SW480 (cell line): ENCODE results near the gene PSD.

Experiments used
- DNase-seq: peaks from one replicate; pipeline ENCODE4 v3.0.0-alpha.2; 2016; ENCODE audit warnings: low spot score

PSD gene

DNA sequence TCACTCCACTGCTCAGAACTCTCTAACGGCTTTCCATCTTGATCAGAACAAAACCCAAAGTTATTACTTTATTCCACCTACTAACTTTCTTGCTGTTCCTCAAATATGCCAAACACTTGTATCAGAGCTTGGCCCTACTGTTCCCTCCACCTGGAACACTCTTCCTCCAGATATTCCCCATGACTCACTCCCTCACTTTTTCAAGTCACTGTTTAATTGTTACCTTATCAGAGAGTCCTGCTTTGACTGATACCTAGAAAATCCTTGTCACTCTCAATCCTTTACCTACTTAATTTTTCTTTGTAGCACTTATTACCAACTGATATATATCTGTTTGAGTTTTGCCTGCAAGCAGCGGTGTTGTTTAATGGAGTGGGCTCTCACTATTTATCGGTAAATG lies 28.7 kb downstream of the PSD start:
- DNase-seq: no peak

DNA sequence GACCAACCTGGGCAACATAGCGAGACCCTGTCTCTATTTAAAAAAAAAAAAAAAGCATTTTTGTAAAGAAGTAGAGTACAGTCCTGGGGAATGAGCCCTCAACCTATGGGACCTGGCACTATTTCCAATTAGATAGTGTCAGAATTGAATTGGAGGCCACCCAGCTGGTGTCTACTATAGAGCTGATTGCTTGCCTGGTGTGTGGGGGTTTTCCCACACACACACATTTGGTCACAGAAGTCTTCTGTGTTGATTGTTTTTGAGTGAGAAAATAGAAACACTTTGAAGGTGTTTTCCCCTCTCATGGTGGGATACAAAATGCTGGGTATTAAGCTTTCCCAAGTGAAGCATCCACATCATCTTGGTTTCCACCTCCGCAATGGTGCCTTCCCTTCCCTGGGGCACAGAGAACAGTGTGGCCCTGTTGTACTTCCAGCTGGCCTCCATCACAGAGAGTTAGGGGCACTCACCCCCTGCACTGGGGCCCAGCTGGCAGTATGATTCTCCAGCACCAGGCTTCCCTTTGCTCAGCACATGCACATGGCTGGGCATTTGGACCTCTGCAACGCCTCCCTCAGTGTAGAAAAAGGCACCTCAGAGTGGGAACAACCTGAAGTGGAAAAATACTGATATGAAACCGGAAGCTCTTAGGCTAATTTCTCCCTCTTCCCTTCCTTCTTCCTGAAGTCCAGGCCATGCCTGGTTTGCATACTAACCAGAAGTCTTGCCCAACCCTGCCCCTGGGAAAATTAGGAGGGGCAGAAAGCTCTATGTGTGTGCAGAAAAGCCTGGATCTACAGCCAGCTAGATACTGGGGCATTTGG lies 33.8 kb downstream of the PSD start:
- no peak for DNase-seq

DNA sequence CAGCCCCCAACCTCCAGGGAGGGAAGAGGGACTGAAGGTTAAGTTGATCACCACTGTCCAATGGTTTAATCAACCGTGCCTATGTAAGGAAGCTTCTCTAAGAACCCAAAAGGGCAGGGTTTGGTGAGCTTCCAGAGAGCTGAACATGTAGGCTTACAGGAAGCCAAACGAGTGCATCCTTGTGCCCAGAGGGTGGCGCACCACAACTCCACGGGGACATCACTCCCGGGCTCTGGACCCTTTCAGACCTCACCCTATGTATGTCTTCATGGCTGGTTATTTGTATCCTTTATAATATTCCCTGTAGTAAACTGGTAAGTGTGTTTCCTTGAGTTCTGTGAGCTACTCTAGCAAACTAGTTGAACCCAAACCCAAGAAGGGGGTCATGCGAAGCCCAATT lies 34.5 kb downstream of the PSD start:
- no peak for DNase-seq

DNA sequence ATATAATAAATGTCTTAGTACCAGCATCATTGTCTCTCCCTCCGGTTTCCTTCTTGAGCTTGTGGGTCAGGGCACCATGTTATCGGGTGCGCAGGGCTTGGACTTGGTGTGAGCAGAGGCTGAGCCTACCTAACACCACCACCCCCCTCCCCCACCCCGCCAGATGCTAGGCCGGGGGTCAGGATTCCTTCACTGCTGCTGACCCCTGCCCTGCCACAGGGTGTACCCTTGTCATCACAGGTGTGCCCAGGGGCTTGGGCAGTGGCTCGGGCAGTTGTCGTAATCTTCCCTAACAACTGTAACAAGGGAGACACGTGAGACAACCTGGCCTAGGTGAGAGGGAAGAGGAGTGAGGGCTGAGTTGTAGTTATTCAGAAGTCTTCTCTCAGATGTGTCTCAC lies 35.7 kb downstream of the PSD start:
- DNase-seq: no peak

DNA sequence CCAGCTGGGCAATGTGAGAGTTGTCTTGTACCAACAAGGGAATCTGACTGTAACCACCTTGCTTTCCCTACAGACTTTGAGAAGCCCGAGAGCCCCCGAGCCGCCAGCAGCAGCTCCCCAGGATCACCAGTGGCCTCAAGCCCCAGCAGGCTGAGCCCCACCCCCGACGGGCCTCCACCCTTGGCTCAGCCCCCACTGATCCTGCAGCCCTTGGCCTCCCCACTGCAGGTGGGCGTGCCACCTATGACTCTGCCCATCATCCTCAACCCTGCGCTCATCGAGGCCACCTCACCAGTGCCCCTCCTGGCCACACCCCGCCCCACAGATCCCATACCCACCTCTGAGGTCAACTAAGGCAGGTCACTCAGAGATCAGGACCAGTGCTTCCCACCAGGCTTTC lies 36.6 kb downstream of the PSD start:
- no peak for DNase-seq

DNA sequence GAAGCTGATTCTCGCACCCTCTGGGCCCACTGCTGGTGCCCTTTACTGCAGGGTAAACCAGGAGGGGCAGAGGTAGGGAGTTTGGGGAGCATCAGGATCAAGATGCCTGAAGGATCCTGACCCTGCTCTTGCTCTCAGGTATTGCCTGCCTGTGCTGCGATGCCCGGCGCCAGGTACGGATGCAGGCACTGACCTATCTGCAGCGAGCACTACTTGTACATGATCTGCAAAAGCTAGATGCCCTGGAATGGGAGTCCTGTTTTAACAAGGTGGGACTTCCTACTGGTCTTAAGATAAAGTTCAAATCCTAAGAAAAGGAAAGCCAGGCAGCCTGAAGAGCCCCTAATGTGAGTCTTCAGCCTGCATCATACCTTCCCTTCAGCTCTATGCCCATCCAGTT lies 39.2 kb downstream of the PSD start:
- DNase-seq: no peak

DNA sequence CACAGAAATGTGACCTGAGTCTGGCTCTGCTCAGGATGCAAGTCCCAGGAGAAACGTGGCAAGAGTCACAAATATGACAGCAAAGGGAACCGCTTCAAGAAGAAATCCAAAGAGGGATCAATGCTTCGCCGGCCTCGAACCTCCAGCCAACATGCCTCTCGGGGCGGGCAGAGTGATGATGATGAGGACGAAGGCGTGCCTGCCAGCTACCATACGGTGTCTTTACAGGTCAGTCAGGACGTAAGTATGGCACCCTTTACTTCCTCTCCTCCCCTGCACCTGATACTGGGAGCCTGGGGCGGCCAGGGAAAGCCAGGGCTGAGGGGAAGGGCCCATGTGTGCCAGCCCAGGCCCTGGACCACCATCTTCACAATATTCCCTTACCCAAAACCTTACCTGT lies 41.7 kb downstream of the PSD start:
- no peak for DNase-seq

DNA sequence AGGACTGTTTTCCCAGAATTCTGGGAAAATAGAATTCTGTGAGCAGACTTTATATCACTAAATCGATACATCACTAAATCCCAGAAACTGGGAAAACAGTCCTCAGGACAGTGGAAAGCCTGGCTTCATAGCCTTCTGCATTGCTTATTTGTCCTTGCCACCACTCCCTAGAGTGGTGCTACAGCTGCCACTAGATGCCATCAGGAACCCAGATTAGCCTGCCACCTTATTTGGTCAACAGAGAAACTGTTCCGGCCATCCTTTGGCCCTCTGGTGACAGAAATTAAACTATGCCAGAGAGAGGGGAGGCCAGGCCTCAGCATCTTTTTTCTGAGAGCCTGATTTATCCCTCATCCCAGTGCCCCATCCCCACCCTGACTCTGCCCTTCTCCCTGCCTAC lies 42.7 kb downstream of the PSD start:
- DNase-seq: no peak

DNA sequence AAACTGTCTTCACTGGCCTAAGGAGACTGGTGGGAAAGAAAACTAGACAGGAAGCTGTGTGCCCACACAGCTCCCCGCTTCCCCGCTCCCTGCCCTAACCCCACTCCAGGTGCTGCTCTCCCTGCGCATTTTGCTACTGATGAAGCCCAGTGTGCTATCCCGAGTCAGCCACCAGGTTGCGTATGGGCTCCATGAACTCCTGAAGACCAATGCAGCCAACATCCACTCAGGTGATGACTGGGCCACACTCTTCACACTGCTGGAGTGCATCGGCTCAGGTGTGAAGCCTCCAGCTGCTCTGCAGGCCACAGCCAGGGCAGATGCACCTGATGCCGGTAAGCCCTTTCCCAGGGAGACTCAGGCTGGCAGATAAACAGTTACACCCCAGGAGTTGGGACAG lies 43.3 kb downstream of the PSD start:
- DNase-seq: no peak

DNA sequence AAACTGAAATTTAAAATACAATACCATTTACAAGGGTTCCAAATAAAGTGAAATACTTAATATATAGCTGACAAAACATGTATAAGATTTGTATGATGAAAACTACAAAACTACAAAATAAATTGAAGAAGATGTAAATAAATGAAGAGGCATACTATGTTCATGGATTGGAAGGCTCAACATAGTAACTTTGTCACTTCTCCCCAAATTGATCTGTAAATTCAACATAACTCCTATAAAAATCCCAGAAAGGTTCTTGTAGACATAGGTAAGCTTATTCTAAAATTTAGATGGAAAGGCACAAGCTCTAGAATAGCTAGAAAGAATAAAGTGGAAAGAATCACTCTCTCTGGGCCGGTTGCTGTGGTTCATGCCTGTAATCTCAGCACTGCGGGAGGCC lies 47.3 kb downstream of the PSD start:
- no peak for DNase-seq

DNA sequence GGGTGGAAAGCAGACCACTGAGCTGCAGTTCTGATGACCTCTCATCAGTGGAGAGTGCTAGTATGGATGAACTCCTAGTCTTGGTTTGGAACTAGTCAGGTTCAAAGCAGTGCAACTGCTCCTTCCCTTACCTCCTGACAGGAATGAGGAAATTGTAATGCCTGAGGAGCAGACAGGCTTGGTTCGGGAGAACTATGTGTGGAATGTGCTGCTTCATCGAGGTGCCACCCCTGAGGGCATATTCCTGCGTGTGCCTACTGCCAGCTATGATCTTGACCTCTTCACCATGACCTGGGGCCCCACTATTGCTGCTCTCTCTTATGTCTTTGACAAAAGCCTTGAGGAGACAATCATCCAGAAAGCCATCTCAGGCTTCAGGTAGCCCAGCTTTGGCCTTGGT lies 50.5 kb downstream of the PSD start:
- no peak for DNase-seq

DNA sequence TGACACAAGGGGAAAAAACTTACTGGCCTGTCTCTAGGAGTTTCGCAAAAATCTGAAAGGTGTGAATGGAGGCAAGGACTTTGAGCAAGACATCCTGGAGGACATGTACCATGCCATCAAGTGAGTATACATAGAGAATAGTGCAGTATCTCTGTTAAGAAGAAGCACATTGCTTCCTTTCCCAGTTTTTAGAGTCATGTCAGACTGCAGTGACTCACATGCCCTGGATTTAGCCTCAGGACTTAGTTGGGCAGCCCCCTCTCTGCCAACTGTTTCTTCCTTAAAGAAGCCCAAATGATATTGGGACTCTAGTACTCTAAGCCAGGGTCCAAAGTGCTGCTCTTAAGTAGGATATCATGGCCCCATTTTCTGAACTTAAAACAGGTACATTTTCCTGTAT lies 51.1 kb downstream of the PSD start:
- DNase-seq: no peak

DNA sequence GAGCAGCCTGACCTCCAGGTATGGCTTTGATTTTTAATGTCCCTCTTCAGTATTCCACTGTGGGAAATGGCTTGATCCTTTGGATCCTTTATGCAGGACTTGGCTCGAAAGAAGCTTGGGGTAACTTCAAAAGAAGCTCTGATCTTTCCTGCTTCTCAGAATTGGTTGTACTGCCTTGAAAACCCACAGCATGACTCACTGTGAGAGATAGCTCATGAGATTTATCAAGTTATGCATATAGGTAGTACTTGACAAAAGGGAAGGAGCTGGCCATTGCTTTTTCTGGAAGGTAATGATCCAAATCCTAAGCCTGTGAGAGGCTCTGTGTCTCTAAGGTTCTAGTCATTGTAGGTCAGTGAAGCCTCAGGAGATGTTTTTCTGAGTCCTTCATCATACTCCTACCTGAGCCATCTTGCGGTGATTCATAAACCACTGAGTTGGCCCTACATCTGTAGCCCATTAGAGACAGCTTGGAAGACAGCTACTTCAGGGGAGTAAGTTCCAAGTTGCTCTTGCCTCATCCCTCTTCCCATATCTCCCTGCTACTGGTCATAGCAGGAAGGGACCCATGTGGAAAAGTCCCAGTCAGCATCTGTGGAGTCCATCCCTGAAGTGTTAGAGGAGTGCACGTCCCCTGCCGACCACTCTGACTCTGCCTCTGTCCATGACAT lies 59.7 kb downstream of the PSD start:
- DNase-seq: no peak

DNA sequence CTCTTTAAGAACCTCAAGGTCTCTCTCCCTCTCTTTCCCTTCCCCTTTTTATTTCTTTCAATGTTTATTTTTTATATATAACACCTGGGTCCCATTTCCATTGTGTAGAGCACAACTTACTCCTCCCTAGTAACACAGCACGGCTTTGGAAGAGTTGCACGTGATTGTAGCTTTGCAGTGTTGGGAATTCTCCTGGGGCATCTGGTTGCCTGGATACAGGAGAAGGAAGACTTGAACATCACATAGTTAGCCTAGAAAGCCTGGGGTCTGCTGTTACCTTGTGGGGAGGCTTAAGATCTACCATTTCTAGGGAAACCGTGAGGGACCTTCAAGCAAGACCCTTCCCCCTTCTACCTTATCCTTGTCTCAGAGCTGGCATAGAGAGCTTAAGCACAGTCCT lies 64.1 kb downstream of the PSD start:
- no peak for DNase-seq
